ENCODE results near the gene ZGLP1.
"Not testable (repeated sequence)": the region's sequence is repeated elsewhere in the genome, so short reads cannot be mapped to it uniquely, and the experiment has no call there.

The ZGLP1 gene

DNA sequence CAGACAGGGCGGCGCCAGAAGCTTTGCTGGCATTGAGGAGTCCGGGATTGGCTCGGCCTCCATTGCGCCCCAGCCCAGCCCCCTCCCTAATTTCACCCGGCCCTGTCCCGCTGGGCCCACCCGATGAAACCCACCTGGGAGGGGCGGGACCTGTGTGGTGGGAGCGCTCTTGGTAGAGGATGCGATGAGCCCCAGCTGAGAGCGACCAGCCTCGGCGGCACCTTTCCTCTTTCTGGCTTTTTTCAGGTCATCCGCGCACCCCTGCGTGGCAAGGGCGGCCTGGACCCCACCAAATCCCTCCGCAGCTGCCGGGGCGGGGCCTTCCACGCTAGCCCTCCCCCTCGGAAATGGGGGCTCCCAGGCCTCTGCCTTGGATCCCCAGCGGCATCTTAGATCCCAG lies at the start of gene ZGLP1:
ZGLP1 (minus strand) TSS at position 393 of the 400 bp plus-strand sequence.
- no peak for FAIRE-seq
- no peak for DNase-seq (ENCODE audit: low spot score)

DNA sequence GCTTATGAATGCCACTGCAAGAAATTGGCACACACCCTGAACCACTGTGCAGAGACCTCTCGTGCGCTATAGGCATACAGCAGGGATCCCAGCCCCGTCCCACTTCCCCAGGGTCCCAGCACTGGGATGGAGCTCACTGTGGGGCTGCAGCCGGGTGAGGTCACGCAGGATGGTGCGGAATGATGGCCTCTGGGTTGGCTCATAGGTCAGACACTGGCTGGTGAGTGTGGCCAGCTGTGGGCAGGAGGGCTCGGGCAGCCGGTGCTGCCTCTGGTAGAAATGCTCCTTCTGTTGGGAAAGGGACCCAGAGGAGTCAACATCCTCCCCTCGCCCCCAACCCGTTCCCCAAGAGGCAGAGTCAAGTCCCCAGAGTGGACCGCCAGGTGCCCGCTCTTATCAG lies 46.8 kb upstream of the ZGLP1 start:
- no peak for DNase-seq (ENCODE audit: low spot score)
- no peak for FAIRE-seq

DNA sequence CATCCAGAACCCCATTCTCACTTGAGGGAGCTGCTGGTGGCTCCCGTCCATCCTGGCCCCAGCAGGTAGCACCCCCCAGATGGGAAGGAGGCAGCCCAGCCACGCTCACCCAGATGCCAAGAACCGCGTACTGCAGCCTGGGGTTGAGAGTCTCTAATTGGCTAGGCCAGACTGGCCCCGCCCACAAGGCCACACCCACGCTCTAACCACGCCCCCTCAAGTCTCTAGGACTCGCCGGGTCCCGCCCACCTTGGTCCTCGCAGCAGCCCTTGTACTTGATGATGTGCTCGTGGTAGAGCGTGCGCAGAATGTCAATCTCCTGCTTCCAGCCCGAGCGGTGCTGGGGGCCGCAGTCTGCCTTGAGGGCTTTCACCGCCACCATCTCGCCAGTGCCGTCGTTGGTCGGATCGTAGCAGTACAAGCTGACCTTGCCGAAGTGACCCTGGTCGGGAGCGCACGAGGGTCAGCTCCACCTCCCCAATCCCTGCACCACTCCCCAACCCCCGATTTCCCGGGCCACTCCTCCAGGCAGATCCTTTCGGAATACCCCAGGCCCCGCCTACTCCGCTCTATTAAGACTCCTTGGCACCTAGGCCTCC lies 44.3 kb upstream of the ZGLP1 start:
- FAIRE-seq, result no peak
- DNase-seq (ENCODE audit: low spot score), result no peak

DNA sequence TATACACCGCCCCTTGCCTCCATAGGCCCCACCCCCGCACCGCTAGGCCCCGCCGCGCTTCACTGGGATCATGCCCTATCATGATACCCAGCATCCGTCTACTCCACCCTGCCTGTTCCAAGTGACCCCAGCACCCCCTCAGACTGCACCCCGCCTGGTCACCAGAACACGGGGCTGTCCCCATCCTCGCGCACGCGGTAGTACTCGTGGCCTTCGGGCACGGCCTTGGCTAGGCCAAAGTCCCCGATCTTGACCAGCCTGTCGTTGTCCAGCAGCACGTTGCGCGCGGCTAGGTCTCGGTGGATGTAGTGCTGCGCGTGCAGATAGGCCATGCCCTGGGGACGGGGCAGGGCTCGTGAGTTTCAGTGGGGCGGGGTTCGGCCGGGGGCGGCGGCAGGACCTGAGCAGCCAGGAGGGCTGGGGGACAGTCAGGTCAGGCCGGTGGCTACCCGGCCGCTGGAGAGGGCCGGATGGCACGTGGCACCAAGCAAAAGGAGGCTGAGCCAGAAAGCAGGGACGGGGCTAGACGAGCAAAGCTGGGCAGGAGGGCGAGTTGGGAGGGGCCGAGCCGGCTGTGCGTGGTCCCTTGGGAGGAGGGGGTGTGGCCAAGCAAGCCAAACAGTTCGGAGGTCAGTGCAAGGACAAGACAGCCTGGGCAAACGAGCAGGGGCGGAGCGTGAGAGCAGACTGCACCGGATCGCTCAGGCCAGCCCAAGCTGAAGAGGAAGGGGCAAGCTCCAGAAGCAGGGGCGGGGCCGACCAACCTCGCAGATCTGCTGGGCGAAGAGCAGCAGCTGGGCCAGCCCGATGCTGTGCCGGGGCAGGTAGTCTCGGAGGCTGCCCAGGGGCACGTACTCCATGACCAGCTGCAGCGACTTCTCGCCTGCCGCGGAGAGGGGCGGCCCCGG lies 43.4 kb upstream of the ZGLP1 start:
- no peak for DNase-seq (ENCODE audit: low spot score)

DNA sequence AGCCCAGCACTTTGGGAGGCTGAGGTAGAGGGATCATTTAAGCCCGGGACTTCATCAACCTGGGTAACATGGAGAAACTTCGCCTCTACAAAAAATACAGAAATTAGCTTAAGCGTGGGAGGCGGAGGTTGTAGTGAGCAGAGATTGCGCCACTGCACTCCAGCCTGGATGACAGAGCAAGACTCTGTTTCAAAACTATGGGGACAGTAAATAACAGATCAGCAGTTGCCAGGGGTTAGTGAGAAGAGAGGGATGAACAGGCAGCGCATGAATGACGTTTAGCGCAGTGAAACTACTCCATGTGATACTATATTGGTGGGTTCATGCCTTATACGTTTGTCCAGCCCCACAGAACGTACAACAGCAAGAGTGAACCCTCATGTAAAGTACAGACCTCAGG lies 36.9 kb upstream of the ZGLP1 start:
- FAIRE-seq (no peak), DNase-seq (ENCODE audit: low spot score) (no peak)

More for the DNA sequence above, 43.4 kb upstream of the ZGLP1 start:
- no peak for FAIRE-seq

DNA sequence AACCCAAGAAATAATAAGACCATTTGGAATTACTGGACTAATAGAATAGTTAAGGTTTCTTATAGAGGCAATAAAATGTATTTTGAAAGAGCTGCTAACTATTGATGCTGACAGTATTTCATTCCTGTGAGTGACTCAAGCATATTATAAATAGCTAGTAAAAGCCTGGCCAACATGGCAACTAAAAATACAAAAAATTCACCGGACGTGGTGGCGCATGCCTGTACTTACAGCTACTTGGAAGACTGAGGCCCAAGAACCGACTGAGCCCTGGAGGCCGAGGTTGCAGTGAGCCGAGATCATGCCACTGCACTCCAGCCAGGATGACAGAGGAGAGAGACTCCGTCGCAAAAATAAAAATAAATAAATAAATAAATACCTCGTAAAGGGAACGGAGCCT lies 35.2 kb upstream of the ZGLP1 start:
- no peak for DNase-seq (ENCODE audit: low spot score)

DNA sequence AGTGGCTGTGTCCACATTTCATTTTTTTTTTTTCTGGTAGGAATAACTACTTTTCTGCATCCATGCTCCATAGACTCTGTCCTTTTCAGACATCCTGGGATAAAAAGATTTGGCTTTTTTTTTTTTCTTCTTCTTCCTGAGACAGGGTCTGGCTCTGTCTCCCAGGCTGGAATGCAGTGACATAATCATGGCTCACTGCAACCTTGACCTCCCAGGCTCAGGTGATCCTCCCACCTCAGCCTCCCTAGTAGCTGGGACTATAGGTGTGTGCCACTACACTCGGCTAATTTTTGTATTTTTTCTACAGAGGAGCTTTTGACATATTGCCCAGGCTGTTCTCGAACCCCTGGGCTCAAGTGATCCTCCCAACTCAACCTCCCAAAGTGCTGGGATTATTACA lies 33.9 kb upstream of the ZGLP1 start:
- DNase-seq (ENCODE audit: low spot score) (no peak), FAIRE-seq (no peak)

More for the DNA sequence above, 35.2 kb upstream of the ZGLP1 start:
- no peak for FAIRE-seq

DNA sequence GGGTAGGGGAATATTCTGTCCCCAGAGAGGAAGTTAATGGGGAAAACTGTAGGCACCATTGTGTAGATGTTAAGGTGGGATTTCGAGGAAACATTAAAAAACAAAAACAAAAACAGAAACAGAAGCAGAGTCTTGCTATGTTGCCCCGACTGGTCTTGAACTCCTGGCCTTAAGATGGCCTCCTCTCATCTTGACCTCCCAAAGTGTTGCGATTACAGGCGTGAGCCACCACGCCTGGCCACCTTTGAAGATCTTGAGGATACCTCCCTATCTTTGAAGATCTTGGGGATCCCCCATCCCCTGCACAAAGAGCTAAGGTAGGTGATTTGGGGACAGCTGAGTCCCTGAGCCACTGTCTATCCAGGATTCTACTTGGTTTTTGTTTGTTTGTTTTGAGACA lies 30.4 kb upstream of the ZGLP1 start:
- FAIRE-seq (no peak), DNase-seq (ENCODE audit: low spot score) (no peak)

DNA sequence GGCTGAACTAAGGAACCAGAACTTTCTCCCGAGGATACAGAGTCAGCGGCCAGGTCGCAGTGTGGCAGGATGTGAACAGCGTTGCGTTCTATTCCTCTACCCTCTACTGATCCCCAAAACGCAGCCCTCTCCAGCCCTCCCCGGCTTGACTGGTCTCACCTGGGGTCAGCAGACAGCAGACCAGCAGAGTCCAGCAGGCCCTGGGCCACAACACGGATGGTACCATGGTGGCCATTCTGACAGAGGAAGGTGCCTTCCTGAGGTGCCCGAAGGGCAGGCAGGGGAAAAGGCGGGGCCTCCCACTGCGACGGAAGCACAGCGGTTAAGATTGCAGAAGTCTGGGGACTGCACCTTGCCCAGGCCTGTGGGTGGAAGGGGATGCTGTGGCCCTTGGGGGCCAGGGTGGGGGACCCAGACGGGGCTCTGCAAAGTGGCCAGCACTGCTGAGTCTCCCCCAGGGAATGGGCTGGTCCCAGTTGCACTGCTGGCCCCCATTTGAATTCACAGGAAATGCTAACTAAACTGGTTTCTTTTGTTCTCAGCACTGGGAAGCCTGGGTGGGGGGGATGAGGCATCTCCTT lies 29.9 kb upstream of the ZGLP1 start, which contains the start of gene ICAM3:
ICAM3 (minus strand) TSS at position 245 of the 581 bp plus-strand sequence; CDS start at position 235, 10 bp downstream.
- FAIRE-seq, result no peak
- DNase-seq (ENCODE audit: low spot score), result no peak

DNA sequence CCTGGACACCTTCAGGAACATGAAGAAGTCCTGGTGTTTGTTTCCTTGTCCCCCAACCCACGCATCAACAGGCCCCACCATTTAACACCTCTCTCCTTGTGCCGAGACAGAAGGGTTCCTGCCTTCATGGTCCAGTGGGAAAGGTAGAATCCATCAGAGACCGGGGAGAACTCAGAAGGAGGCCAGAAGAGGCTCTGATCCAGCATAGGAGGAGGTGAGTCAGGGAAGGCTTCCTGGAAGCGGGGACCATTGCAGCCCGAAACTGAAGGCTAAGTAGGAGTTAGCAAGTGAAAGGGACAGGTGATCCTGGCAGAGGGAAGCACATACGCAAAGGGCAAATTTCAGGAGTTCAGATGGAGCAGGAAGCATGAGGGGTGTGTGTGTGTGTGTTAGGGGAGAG lies 29.3 kb upstream of the ZGLP1 start:
- FAIRE-seq (no peak), DNase-seq (ENCODE audit: low spot score) (no peak)

DNA sequence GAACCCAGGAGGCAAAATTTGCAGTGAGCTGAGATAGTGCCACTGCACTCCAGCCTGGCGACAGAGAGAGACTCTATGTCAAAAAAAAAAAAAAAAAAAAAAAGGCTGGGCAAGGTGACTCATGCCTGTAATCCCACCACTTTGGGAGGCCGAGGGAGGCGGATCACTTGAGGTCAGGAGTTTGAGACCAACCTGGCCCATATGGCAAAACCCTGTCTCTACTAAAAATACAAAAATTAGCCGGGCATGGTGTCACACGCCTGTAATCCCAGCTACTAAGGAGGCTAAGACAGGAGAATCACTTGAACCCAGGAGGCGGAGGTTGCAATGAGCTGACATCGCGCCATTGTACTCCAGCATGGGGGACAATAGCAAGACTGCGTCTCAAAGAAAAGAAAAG lies 27.1 kb upstream of the ZGLP1 start:
- not testable (repeated sequence) for FAIRE-seq; DNase-seq (ENCODE audit: low spot score)

DNA sequence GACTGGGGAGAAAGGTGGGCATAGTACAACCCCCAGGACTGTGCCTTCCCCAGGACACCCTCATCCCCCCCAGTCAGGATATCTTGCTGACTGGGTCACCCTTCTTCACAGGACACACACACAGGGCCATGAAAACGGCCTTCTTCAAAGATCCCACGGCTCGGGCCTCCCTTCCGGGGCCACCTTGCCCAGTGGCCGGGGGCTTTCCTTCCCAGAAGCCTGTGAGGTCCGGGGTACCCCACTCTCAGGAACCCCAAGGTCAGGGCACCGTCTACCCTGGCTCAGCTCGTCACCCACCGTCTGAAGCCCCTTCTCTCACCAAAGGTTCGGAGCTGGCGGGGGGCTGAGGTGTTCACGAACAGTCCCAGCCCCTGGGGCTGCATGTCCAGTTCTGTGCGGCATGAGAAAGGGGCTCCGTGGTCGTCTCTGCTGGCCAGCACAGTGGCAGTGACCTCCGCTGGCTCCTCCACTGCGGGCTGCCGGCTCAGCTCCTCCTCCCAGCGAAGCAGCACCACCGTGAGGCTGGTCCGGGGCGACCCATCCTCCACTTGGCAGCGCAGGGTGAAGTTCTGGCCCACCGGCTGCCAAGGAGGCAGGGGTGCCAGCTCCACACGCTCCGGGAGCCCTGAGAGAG lies 25.9 kb upstream of the ZGLP1 start:
- DNase-seq (ENCODE audit: low spot score), result no peak
- no peak for FAIRE-seq

DNA sequence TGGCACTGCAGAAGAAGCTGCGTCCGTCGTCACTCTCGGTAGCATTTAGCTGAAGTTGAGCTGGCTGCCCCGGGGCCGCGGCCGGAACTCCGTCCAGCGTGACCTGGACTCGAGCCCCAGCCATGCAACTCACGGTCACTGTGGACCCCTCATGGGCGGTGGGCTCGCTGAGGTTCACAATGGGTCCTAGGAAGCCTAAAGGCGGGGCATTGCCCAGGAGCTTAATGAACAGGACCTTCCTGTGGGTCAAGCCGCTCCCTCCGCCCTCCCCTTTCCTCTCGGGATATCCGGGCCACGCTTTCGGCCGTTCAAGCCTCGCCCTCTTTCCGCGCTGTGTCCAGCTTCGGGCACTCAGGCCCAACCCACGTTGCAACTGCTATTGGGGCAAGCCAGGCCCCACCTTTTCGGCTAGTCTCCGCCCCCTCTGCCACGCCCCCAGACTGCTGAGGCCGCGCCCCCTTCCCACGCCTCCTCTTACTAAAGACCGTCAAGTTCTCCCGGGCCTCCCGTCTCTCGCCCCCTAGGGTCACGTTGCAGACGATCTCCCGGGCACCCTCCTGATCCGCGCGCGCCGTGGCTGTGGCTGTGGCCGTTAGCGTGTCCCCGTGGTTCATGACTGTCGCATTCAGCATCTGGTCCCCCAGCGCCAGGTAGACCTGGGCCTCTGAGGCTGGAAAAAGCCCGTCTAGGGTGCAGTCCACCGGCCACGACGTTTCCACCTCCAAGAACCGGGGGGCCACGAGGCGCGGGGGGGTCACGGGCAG lies 25.2 kb upstream of the ZGLP1 start:
- peak; percentile 82 for FAIRE-seq
- peak; percentile 84 for DNase-seq (ENCODE audit: low spot score)

DNA sequence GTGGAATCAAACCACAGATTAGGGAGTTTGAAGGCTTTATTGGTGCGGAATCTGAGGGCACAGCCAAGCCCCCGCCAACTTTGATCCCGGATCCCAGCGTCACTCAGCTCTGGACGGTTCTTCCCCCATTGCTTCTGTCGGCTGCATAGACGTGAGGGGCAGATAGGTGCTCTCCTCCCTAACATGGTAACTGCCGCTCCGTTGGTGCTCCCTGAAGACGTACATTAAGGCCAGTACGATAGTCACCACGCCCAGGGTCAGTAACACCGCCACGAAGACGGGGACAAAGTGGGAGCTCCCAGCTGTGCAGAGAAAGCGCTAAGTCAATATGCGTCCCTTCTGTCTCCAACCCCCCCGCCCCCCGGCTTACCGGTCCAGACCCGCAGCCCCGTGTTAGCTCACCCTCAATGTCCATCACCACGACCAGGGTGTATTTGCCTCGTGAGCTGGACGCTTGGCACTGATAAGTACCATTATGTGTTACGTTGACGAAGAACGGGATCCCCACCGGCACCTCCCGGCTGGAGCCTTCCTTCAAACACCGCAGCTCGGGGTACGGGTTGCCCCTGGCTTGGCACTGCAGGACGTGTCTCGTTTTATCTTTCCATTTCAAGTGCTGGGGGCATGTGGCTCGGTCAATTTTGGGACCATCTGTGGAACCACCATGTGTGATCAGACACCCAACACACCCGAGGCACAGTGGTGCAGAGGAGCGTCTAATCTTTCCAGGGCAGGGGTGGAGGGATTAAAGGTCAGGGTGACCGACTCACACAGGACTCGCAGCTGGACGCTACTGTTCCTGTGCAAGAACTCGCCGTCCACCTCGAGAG lies 24.4 kb upstream of the ZGLP1 start:
- DNase-seq (ENCODE audit: low spot score) (no peak), FAIRE-seq (no peak)

DNA sequence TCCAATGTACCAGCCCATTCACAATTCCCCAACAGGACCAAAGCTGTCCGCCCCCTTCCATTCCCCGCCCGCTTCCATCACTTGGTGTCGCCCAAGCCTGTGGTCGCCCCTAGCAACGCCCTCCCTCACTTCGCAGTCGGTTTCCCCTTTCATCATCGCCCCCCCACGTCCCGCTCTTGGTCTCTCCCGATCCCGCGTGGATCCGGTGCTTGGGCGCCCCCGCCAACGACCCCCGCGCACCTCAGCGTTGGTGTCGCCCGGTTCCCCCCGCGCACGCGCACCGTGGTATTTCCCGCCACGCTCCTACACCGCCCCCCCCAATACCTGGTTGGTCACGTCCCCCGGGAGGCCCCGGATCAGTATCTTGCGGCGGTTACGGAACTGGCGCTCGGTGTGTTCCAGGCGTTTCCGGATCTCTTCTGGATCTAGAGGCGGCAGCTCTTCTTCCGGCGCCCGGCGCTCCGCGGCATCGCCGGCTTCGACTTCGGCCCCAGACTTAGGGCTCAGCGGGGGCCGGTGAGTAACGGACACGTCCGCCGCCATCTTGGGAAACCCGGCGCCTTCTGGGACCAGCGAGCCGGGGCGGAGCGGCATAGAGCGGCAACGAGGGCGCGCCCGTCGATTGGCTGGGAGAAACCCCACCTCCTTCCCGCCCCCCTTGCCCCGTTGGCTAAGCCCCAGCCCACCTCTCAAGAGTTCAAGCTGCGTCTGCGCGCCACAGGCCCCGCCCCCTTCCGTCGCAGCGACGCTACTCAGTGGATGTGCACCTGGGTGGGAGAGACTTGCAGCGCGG lies 23.5 kb upstream of the ZGLP1 start, which contains the start of gene RAVER1:
RAVER1 (minus strand) TSS at position 565 of the 793 bp plus-strand sequence; CDS start at position 543, 22 bp downstream.
- DNase-seq (ENCODE audit: low spot score) (peak; percentile 90), FAIRE-seq (peak; percentile 85)

DNA sequence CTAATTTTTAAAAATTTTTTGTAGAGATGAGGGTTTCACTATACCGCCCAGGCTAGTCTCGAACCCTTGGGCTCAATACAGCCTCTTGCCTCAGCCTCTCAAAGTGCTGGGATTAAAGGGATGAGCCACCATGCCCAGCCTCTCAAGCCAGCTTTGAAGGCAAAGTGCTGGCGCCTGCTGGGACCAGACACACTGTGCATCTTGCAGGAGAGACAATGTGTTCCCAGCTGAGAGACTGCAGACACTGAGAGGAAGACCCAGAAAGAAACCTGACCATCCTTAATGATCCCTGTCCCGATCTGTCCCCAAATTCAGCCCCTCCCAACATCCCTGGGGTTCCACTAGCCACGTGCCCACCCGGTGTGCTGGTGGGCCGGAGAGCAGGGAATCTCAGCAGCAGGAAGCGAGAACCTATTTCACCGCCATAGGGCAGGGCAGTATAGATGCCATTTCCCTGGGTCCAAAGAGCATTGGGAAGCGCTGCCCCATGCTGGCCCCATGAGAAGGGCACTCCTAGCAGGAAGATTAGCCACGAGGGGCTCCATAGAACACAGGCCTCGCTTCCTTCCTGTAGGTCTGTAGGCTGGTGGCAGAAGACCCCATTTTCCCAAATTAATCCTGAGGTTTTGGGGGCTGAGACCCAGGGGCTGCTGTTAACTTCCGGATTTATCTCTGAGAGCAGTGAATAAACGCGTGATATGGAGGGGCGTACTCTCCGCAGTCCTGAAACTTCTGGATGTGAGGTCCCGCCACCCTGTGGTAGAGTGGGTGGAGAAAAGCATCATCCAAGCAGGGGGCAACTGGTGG lies 22.7 kb upstream of the ZGLP1 start:
- DNase-seq (ENCODE audit: low spot score) (no peak), FAIRE-seq (no peak)

DNA sequence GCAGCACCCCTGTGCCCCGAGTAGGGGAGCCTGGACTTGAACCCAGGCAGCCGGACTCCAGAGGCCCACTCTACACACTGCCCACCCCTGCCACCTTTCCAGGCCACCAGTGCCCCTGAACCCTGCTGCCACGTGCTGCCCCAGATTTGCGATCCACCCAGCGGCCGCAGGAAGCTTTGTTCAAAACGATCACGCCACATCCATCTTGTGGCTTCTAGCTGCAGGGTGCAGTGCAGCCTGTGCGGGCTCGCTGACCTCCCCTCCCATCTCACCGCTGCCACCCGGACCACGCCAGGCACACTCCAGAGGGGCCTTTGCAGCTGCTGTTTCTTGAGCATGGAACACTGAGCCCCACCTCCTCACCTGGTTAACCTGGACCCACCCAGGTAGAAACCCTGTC lies 19.9 kb upstream of the ZGLP1 start:
- FAIRE-seq (no peak), DNase-seq (ENCODE audit: low spot score) (no peak)

Measured in RCC 7860 (cell line).